Measurements from ENCODE around the gene SF3B2.
A peak's percentile ranks its signal among the peaks of the same experiment; 100 is the strongest.

Gene SF3B2

GRCh38 chr11:66042227-66042995 lies 9.8 kb upstream of the SF3B2 start:
- no peak for DNase-seq (ENCODE audit: extremely low read depth, insufficient read length)
- Histone ChIP-seq H3K27me3 (replicated peaks; ENCODE audit: control insufficient read depth, insufficient read depth, low read length) (no peaks in the 10 kb centered on the region), H3K36me3 (ENCODE audit: control insufficient read depth, insufficient read depth, low read length) (no peaks in the 10 kb centered on the region), H3K4me3 (replicated peaks; ENCODE audit: low read depth, low read length) (no peak overlapping the region)
- TF ChIP-seq, protein P1, sequence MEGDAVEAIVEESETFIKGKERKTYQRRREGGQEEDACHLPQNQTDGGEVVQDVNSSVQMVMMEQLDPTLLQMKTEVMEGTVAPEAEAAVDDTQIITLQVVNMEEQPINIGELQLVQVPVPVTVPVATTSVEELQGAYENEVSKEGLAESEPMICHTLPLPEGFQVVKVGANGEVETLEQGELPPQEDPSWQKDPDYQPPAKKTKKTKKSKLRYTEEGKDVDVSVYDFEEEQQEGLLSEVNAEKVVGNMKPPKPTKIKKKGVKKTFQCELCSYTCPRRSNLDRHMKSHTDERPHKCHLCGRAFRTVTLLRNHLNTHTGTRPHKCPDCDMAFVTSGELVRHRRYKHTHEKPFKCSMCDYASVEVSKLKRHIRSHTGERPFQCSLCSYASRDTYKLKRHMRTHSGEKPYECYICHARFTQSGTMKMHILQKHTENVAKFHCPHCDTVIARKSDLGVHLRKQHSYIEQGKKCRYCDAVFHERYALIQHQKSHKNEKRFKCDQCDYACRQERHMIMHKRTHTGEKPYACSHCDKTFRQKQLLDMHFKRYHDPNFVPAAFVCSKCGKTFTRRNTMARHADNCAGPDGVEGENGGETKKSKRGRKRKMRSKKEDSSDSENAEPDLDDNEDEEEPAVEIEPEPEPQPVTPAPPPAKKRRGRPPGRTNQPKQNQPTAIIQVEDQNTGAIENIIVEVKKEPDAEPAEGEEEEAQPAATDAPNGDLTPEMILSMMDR (IDR thresholded peaks at IDR 0.05; ENCODE audit: insufficient read depth, low read length, poor library complexity, severe bottlenecking), result no peak

DNA sequence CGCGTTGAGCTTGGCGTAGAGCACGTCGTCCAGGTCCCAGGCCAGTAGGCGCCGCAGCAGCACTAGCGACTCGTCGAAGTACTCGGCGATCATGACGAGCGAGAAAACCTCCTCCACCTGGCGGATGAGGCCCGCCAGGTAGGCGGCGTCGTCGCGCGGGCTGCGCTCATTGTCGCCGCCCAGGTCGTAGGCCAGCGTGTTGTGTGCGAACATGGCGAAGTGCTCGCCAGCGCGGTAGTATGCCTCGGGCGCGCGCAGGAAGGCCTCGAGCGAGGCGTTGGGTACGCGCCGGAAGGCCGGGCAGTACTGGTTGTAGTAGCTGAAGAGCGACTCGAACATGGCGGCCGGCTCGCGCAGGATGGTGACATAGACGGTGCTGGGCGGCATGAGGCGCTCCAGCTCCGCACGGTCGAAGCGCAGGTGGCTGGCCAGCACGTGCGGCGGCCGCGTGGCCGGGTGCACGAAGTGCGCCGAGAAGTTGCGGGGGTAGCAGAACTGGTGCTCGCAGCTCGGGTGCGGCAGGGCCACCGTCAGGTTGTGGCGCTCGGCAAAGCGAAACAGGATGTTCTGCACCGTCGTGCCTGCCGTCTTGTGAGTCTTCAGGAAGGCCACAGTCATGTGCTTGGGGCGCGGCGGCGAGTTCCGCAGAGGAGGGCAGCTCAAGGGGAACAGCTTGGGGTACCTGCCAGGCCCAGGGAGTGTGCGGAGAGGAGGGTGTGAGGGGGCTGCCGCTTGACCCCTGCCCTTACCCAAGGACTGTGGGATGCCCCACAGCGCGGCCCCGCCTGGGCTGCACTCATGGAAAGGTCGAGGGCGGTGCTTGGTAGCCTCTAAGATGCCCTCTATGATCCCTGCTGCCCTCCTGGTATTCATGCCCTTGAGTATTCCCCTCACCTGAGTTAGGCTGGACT lies 8.9 kb upstream of the SF3B2 start:
- TF ChIP-seq, protein P1 (IDR thresholded peaks at IDR 0.05; ENCODE audit: insufficient read depth, low read length, poor library complexity, severe bottlenecking), result no peak
- no peak overlapping the region for H3K4me3 ChIP-seq (replicated peaks; ENCODE audit: low read depth, low read length)
- no peak for DNase-seq (ENCODE audit: extremely low read depth, insufficient read length)
- no peaks in the 10 kb centered on the region for H3K36me3 ChIP-seq (ENCODE audit: control insufficient read depth, insufficient read depth, low read length)
- no peaks in the 10 kb centered on the region for H3K27me3 ChIP-seq (replicated peaks; ENCODE audit: control insufficient read depth, insufficient read depth, low read length)

DNA sequence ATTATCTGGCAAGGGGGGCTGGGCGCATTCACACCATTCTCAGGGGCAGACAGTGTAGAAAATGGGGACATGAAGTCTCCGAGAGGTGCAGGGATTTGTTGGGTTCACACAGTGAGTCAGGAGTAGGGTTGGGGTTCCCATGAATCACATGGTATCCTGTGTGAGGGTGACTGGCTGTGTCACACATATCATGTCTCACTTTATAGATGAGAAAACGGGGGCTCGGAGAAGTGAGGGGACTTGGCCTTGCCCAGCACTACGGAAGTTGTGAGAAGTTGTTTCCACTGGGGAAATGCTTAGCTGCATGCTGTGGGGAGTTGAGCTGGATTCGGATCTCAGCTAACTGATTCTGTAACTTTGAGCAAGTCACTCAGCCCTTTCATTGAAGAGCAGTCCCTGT lies 7.4 kb upstream of the SF3B2 start:
- no peaks in the 10 kb centered on the region for H3K27me3 ChIP-seq (replicated peaks; ENCODE audit: control insufficient read depth, insufficient read depth, low read length)
- TF ChIP-seq, protein P1 (IDR thresholded peaks at IDR 0.05; ENCODE audit: insufficient read depth, low read length, poor library complexity, severe bottlenecking), result no peak
- H3K36me3 ChIP-seq (ENCODE audit: control insufficient read depth, insufficient read depth, low read length), result no peaks in the 10 kb centered on the region
- H3K4me3 ChIP-seq (replicated peaks; ENCODE audit: low read depth, low read length), result peak overlapping the region; percentile 32
- no peak for DNase-seq (ENCODE audit: extremely low read depth, insufficient read length)

GRCh38 chr11:66045177-66045639 lies 7.0 kb upstream of the SF3B2 start:
- Histone ChIP-seq H3K27me3 (replicated peaks; ENCODE audit: control insufficient read depth, insufficient read depth, low read length) (no peaks in the 10 kb centered on the region), H3K4me3 (replicated peaks; ENCODE audit: low read depth, low read length) (peak overlapping the region; percentile 32), H3K36me3 (ENCODE audit: control insufficient read depth, insufficient read depth, low read length) (no peaks in the 10 kb centered on the region)
- DNase-seq (ENCODE audit: extremely low read depth, insufficient read length), result peak; percentile 79
- TF ChIP-seq, protein P1 (IDR thresholded peaks at IDR 0.05; ENCODE audit: insufficient read depth, low read length, poor library complexity, severe bottlenecking), result peak; percentile 99

DNA sequence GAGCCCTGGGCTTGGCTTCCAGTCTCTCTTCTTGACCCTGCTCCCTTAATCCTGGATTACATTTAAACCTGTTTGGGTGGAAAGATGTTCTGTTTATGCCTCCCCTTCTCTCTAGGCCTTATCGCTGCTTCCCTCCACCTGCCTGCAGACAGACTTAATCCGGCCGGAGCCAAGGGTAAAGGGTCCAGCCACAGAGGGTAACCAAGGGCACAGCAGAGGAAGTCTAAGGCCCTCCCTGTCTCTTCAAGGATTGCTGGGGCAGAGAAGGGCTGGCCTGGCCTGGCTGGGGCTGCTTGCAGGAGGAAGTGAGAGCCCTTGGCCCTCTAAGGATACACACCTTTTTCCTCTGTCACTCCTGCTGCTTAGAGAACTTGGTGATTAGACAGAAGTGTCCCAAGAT lies 5.3 kb upstream of the SF3B2 start:
- Histone ChIP-seq H3K27me3 (replicated peaks; ENCODE audit: control insufficient read depth, insufficient read depth, low read length) (no peaks in the 10 kb centered on the region), H3K36me3 (ENCODE audit: control insufficient read depth, insufficient read depth, low read length) (no peaks in the 10 kb centered on the region), H3K4me3 (replicated peaks; ENCODE audit: low read depth, low read length) (no peak overlapping the region)
- TF ChIP-seq, protein P1 (IDR thresholded peaks at IDR 0.05; ENCODE audit: insufficient read depth, low read length, poor library complexity, severe bottlenecking), result no peak
- no peak for DNase-seq (ENCODE audit: extremely low read depth, insufficient read length)
